HG02642 (cell line): ENCODE results near the gene C3orf20.
"Not testable (repeated sequence)": the region's sequence is repeated elsewhere in the genome, so short reads cannot be mapped to it uniquely, and the experiment has no call there.

Source experiments
- ATAC-seq: cut with Tn5 transposase; IDR thresholded peaks from one replicate; pipeline ENCODE4 v1.9.1; 2021; ENCODE audit warnings: mild to moderate bottlenecking; ENCODE audit not compliant: unreplicated experiment, poor library complexity

The C3orf20 gene

DNA sequence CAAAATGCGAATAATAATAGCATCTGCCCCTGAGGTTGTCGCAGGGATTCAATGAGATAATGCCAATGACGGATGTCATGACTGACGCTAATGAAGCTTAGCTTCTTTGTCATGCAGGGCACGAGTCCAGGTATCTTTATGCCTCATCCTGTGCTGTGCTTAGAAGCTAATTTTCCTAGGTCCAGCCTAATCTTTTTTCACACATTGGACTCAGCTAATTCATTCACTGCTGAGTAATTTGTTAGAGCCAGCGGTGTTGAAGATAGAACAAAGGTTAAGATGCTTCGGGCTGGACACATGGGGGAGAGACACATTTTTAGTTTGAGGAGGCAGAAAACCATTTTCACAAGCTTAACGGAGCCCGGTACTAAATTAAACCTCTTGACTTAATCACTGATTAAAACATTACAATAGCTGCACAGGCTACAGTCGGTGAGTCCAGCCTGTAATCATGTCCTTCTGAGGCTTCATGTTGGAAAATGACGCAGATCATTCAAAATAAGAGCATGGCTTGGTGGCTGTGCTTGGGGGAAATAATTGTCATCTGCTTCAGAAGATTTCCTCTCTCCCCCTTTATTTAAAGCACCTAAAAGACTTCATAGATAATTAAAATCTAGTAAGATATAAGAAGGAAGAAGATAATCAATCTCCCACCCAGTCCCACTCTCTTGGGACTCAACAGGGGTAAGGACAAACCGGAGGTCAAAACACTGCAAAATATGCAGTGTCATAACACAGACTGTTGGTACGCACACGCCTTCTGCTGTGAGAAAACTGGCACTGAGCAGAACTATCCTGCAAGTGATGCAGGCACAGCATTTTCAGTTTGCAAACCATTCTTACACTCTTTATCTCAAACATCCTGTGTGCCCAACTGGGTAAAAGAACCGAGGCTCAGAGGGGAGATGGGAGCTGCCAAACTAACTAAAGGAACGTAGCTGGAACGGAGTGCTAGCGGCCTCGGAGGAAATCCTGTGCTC is 26.7 kb upstream of the C3orf20 start:
- no peak for ATAC-seq

GRCh38 chr3:14649466-14649865 is 25.5 kb upstream of the C3orf20 start:
- ATAC-seq = no peak

DNA sequence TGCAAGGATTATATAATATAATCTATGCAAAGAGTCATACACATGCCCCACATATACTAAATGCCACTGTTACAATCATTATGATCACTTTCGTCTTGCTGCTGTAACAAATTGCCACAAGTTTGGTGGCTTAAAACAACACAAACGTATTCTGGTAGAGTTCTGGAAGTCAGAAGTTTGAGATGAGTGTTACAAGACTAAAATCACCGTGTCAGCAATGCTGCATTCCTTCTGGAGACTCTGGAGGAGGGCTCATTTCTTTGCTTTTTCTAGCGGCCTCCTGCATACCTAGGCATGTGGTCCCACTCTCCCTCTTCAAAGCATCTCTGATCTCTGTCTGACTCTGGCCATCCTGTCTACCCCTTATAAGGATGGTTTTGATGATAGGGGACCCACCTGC is 24.7 kb upstream of the C3orf20 start:
- no peak for ATAC-seq

DNA sequence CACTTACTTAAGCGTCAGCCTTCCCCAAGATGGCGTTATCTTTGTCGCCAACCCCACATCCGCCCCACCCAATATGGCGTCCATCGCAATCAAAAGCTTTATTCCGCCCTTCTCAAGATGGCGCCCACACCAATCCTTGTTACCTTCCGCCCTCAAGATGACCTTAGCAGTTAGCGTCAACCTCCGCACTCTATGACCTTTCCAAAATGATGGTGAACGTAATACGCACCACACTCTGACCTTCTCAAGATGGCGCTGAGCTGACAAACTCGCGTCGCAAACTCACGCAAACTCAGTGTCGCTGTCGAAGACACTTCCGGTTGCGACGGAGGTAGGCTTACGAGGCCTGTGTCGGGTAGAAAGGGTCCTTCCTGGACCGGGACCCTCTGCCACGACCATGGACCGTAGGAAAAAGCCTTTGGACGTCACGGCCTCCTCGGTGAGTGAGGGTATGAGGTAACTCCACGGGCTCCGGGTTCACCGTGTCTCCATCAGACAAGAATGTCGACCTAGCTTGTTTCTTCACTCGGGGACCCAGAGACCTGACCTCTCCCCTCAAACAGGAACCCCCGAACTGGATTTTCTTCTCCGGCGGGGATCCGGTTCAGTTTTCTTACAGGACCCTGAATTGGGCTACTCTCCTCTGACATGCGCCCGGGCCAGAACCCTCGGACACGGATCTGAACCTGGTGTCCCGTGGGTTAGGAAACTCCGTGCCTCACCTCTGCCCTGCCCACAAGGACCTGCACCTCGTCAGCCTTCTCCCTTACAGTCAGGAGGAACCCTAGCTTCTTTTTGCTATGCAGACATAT is 23.3 kb upstream of the C3orf20 start, which contains the start of gene CCDC174:
TSS of gene CCDC174 (plus strand) at position 323 of the 812 bp plus-strand sequence. CDS start at position 398, 75 bp downstream.
- ATAC-seq = peak; percentile 98

GRCh38 chr3:14652360-14652907 is 22.5 kb upstream of the C3orf20 start:
- ATAC-seq = not testable (repeated sequence)

GRCh38 chr3:14657579-14657978 is 17.4 kb upstream of the C3orf20 start:
- no peak for ATAC-seq

DNA sequence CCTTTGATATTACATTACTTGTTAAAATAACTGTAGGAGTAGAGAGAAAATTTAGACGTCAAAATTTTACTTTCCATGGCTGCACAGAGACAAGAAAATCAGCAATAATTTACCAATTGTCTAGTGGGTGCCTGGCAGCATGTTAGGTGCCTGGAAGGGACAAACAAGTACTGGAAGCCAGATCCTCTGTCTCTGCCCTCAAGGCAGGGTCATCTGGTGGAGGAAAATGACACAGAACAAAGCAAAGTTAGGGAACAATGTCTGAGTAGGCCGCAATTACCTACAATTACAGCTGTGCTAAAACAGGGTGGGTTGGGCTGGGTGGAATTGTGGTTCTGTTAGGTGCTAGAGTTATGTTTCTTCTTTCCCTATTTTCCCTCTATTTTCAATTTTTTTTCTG is 16.0 kb upstream of the C3orf20 start:
- ATAC-seq = no peak

GRCh38 chr3:14660942-14661341 is 14.0 kb upstream of the C3orf20 start:
- no peak for ATAC-seq

DNA sequence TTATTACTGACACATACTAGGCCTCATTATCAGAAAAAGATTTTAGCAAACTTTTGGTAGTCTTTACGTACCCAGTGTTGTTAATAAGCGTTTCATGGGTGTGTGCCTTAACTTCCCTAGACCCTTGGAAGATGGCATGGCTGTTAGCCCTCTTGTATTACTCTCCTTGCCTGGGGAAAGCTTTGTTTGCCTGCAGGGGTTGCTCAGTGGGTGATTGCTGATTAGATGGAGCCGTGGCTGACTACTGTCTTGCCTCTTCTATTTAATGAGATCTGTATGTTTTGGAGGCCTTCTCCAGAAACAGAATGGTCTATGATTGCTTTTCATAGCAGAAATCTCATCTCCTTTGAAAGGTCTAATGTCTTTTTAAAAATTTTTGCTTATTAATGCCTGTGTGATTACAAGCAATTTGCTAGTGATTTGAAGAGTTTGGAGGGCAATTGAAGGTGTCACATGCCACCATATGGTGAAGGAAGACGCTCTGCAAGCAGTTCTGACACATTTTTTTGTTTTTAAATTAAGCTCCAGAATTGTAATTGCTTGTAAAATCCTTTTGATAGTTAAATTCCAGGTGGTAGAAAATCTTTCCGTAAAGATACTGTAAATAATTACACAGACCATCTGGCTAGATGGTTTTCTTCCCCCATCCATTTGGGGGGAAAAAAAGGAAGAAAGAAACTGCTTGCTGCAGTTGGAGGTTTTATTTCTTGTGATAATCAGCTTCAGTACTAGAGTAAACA is 11.4 kb upstream of the C3orf20 start:
- no peak for ATAC-seq

GRCh38 chr3:14664170-14664569 is 10.8 kb upstream of the C3orf20 start:
- no peak for ATAC-seq

GRCh38 chr3:14672588-14672987 is 2.4 kb upstream of the C3orf20 start:
- ATAC-seq = no peak

DNA sequence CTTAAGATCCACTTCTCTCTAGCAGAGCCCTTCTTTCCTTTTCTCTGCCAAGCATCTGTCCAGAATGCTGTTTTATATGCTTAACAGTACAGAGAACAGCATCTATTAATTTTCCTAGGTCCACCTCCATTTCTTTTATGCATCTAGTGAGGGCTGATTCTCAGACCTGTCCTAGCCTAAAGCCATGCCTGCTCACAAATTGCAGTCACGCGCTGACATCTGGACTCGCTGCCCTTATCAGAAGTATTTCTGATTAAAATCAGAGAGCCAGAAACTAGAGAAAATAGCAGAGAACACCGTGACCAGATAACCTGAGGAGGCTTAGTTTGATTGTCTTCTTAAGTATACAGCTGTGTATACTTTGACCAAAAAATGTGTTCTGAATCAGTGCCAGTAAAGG is 1.9 kb downstream of the C3orf20 start:
- ATAC-seq = no peak

- no peak for ATAC-seq
These were observed 3.1 kb downstream of the C3orf20 start for GRCh38 chr3:14678015-14678503.

DNA sequence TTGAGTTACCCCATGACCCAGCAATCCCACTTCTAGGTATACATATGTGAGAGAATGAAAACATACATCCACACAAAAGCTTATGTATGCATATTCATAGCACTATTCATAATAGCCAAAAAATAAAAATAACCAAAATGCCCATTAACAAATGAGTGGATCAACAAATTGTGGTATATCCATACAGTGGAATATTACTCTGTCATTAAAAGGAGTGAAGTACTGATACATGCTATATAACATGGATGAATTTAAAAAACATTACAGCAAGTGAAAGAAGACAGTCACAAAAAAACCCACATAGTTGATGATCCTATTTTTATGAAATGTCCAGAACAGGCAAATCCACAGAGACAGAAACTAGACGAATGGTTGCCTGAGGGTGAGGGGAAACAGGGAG is 5.2 kb downstream of the C3orf20 start:
- ATAC-seq = no peak

GRCh38 chr3:14680716-14681115 is 5.8 kb downstream of the C3orf20 start:
- ATAC-seq = no peak

GRCh38 chr3:14684447-14684846 is 9.5 kb downstream of the C3orf20 start:
- ATAC-seq = no peak

DNA sequence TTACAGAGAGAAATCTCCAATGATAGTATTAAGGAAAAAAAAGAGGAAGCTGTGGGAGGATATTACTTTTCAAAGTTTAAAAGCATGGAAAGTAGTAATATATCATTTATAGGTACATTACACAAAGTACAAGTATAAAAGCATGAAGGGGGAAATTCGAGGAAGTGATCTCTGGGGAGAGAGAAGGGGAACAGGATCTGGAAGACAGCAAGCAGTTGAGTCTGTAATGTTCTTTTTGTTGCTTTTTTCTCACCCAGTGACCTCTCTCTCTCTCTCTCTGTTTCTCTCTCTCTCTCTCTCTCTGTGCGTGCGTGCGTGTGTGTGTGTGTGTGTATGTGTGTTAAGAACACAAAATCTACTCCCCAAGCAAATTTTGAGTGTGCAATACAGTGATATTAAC is 10.2 kb downstream of the C3orf20 start:
- ATAC-seq = no peak

- ATAC-seq = peak; percentile 44
These were observed 12.4 kb downstream of the C3orf20 start for GRCh38 chr3:14687360-14687759.

- ATAC-seq = no peak
These were observed 13.6 kb downstream of the C3orf20 start for GRCh38 chr3:14688525-14688924.
